ENCODE data around the gene FHOD1.

The FHOD1 gene

DNA sequence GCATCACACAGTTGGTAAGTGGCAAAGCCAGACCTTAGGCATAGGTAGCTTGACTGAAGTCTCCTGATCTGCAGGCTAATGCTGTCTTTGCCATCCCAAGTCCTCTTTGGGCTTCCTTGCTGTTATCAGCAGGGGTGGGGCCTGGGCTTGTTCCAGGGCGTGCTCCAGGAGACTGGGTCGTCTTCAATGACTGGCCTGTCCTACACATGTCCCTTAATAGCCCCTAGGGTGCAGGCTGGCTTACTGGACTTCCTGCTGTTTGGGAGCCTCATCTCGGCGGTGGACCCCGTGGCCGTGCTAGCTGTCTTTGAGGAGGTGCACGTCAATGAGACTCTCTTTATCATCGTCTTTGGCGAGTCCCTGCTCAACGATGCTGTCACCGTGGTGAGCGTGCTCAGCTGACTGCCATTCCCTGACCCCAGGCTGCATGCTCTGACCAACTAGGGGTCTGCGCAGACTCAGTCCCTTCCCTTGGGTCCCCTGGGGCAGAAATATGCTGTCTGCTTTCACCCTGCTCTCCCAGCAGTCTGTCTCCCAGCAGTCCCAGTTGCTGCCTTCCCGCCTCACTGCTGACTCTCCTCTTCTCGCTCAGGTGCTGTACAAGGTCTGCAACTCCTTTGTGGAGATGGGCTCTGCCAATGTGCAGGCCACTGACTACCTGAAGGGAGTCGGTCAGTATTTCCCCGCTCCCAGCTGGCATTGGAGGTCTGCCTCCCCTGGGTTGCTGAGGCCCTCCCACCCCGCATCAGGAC is 7.7 kb upstream of the FHOD1 start:
- ChIA-PET CTCF (interaction anchor here (0.6 kb wide), 1 partner anchor 370 kb away, joined by 4 read pairs; no protein-coding TSS in a partner anchor), POLR2A (interaction anchor here (0.5 kb wide), 1 partner anchor 233 kb away, joined by 7 read pairs; no protein-coding TSS in a partner anchor)
- Histone ChIP-seq H3K9me3 (ENCODE audit: control insufficient read depth, insufficient read depth, low read depth, low read length) (no peaks in the 10 kb centered on the region), H3K27ac (ENCODE audit: extremely low read depth, low read depth, low read length) (no peak overlapping the region), H3K4me1 (ENCODE audit: control insufficient read depth, insufficient read depth, low read length) (no peaks in the 10 kb centered on the region), H3K36me3 (ENCODE audit: control insufficient read depth in 2 of 2, insufficient read depth in 1 of 2, low read length in 2 of 2) (peaks cover 0 to 19% of the 10 kb centered on the region in 2 experiments; a peak in 1 of 3 replicates), H3K4me3 (ENCODE audit: low read depth, low read length) (no peak overlapping the region)
- TF ChIP-seq, protein P1, sequence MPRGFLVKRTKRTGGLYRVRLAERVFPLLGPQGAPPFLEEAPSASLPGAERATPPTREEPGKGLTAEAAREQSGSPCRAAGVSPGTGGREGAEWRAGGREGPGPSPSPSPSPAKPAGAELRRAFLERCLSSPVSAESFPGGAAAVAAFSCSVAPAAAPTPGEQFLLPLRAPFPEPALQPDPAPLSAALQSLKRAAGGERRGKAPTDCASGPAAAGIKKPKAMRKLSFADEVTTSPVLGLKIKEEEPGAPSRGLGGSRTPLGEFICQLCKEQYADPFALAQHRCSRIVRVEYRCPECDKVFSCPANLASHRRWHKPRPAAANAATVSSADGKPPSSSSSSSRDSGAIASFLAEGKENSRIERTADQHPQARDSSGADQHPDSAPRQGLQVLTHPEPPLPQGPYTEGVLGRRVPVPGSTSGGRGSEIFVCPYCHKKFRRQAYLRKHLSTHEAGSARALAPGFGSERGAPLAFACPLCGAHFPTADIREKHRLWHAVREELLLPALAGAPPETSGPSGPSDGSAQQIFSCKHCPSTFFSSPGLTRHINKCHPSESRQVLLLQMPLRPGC (tag by site-specific recombination; IDR thresholded peaks at IDR 0.05) = no peak
- no peak for TF ChIP-seq ZSCAN16 (tag by site-specific recombination; IDR thresholded peaks at IDR 0.05)

DNA sequence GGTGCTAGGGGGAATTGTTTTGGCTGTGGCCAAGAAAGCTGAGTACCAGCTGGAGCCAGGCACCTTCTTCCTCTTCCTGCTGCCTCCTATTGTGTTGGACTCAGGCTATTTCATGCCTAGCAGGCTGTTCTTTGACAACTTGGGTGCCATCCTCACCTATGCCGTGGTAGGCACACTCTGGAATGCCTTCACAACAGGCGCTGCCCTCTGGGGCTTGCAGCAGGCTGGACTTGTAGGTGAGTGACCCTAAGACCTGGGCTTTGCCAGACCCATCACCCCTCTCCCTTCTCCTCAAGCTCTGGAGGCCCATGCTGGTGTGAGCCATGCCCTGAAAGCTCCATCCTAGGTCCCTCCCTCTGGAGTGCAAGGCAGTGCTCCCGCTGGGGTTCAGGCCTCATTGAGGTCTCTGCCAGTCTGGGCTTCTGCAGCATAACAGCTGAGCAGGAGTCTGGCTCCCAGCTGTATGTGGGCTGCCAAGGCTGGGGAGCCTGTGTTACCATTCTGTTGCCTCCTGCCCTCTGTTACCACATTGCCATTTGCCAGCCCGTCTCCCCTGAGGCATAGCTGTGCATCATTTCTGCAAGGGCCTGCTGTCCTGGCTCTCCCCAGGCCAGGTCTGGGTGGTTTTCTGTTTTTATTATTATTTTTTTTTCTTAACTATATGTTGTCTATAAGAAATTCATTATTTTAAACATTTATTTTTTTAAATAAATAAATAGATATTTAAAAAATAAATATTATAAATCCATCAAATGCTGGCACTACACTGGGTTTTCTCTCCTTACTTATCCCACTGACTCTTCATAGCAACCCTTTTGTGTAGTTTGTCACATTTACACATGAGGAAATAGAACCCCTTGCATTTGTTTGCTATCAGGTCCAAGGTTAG is 5.6 kb upstream of the FHOD1 start:
- TF ChIP-seq, protein P2, sequence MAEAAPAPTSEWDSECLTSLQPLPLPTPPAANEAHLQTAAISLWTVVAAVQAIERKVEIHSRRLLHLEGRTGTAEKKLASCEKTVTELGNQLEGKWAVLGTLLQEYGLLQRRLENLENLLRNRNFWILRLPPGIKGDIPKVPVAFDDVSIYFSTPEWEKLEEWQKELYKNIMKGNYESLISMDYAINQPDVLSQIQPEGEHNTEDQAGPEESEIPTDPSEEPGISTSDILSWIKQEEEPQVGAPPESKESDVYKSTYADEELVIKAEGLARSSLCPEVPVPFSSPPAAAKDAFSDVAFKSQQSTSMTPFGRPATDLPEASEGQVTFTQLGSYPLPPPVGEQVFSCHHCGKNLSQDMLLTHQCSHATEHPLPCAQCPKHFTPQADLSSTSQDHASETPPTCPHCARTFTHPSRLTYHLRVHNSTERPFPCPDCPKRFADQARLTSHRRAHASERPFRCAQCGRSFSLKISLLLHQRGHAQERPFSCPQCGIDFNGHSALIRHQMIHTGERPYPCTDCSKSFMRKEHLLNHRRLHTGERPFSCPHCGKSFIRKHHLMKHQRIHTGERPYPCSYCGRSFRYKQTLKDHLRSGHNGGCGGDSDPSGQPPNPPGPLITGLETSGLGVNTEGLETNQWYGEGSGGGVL (tag by site-specific recombination; IDR thresholded peaks at IDR 0.05) = no peak
- TF ChIP-seq ZNF624 (tag by site-specific recombination; IDR thresholded peaks at IDR 0.05) = no peak
- no peak for TF ChIP-seq ZNF416 (tag by site-specific recombination; IDR thresholded peaks at IDR 0.05)
- TF ChIP-seq ZNF558 (tag by site-specific recombination; IDR thresholded peaks at IDR 0.05) = no peak
- TF ChIP-seq KLF16 (tag by site-specific recombination; IDR thresholded peaks at IDR 0.05) = no peak
- no peak for TF ChIP-seq ZNF19 (tag by site-specific recombination; IDR thresholded peaks at IDR 0.05; ENCODE audit: low read depth)
- no peak for TF ChIP-seq ZNF510 (tag by site-specific recombination; IDR thresholded peaks at IDR 0.05; ENCODE audit: insufficient replicate concordance)
- TF ChIP-seq GLI2 (tag by site-specific recombination; IDR thresholded peaks at IDR 0.05; ENCODE audit: borderline replicate concordance, low read depth) = no peak
- H3K36me3 ChIP-seq (ENCODE audit: control insufficient read depth in 2 of 2, insufficient read depth in 1 of 2, low read length in 2 of 2) = peaks cover 0 to 19% of the 10 kb centered on the region in 2 experiments; a peak in 1 of 3 replicates
- no peaks in the 10 kb centered on the region for H3K9me3 ChIP-seq (ENCODE audit: control insufficient read depth, insufficient read depth, low read depth, low read length)
- H3K4me3 ChIP-seq (ENCODE audit: low read depth, low read length) = no peak overlapping the region
- POLR2A ChIA-PET = no interaction called here
- no peak overlapping the region for H3K27ac ChIP-seq (ENCODE audit: extremely low read depth, low read depth, low read length)
- CTCF ChIA-PET = interaction anchor here (0.6 to 1.3 kb wide), 3 partner anchors 8 to 145 kb away, joined by 3 to 5 read pairs (median 4); no protein-coding TSS in a partner anchor
- H3K4me1 ChIP-seq (ENCODE audit: control insufficient read depth, insufficient read depth, low read length) = peaks cover 2% of the 10 kb centered on the region; the same call in 1 of the 2 replicates

DNA sequence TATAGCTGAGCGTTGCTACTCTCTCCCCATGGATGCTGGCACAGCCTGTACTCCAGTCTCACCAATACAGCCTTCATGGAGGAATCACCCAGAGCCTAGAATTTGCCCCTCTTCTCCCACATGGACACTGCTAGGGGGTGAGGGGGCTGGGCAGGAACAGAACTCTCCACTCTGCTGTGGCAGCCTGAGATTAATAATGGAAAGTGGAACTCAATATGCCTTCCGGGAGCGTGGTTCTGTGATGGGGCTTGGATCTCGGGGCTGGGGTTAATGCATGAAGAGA is 2.7 kb upstream of the FHOD1 start:
- peaks cover 9% of the 10 kb centered on the region; the same call in 1 of the 2 replicates for H3K4me1 ChIP-seq (ENCODE audit: control insufficient read depth, insufficient read depth, low read length)
- H3K36me3 ChIP-seq (ENCODE audit: control insufficient read depth in 2 of 2, insufficient read depth in 1 of 2, low read length in 2 of 2) = peaks cover 0 to 9% of the 10 kb centered on the region in 2 experiments; a peak in 1 of 3 replicates
- ChIA-PET CTCF (interaction anchor here (0.6 to 1.8 kb wide), 3 partner anchors 10 to 216 kb away, joined by 3 to 7 read pairs (median 3); no protein-coding TSS in a partner anchor), POLR2A (interaction anchor here (7.4 kb wide), 1 partner anchor 20 kb away, joined by 109 read pairs; the partner anchor contains the start of gene TMEM208)
- no peak overlapping the region for H3K4me3 ChIP-seq (ENCODE audit: low read depth, low read length)
- no peak overlapping the region for H3K27ac ChIP-seq (ENCODE audit: extremely low read depth, low read depth, low read length)
- H3K9me3 ChIP-seq (ENCODE audit: control insufficient read depth, insufficient read depth, low read depth, low read length) = no peaks in the 10 kb centered on the region
- no peak for TF ChIP-seq IKZF3 (tag by site-specific recombination; IDR thresholded peaks at IDR 0.05)
- TF ChIP-seq ZNF473 (tag by site-specific recombination; IDR thresholded peaks at IDR 0.05) = no peak
- no peak for TF ChIP-seq ZIC2 (tag by site-specific recombination; IDR thresholded peaks at IDR 0.05)
- TF ChIP-seq, protein P3, sequence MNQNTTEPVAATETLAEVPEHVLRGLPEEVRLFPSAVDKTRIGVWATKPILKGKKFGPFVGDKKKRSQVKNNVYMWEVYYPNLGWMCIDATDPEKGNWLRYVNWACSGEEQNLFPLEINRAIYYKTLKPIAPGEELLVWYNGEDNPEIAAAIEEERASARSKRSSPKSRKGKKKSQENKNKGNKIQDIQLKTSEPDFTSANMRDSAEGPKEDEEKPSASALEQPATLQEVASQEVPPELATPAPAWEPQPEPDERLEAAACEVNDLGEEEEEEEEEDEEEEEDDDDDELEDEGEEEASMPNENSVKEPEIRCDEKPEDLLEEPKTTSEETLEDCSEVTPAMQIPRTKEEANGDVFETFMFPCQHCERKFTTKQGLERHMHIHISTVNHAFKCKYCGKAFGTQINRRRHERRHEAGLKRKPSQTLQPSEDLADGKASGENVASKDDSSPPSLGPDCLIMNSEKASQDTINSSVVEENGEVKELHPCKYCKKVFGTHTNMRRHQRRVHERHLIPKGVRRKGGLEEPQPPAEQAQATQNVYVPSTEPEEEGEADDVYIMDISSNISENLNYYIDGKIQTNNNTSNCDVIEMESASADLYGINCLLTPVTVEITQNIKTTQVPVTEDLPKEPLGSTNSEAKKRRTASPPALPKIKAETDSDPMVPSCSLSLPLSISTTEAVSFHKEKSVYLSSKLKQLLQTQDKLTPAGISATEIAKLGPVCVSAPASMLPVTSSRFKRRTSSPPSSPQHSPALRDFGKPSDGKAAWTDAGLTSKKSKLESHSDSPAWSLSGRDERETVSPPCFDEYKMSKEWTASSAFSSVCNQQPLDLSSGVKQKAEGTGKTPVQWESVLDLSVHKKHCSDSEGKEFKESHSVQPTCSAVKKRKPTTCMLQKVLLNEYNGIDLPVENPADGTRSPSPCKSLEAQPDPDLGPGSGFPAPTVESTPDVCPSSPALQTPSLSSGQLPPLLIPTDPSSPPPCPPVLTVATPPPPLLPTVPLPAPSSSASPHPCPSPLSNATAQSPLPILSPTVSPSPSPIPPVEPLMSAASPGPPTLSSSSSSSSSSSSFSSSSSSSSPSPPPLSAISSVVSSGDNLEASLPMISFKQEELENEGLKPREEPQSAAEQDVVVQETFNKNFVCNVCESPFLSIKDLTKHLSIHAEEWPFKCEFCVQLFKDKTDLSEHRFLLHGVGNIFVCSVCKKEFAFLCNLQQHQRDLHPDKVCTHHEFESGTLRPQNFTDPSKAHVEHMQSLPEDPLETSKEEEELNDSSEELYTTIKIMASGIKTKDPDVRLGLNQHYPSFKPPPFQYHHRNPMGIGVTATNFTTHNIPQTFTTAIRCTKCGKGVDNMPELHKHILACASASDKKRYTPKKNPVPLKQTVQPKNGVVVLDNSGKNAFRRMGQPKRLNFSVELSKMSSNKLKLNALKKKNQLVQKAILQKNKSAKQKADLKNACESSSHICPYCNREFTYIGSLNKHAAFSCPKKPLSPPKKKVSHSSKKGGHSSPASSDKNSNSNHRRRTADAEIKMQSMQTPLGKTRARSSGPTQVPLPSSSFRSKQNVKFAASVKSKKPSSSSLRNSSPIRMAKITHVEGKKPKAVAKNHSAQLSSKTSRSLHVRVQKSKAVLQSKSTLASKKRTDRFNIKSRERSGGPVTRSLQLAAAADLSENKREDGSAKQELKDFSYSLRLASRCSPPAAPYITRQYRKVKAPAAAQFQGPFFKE (tag by site-specific recombination; IDR thresholded peaks at IDR 0.05; ENCODE audit: borderline replicate concordance) = no peak
- TF ChIP-seq ZNF670 (tag by site-specific recombination; IDR thresholded peaks at IDR 0.05; ENCODE audit: low read depth) = no peak
- no peak for TF ChIP-seq ZNF521 (tag by site-specific recombination; IDR thresholded peaks at IDR 0.05)
- no peak for TF ChIP-seq ZFHX2 (tag by site-specific recombination; conservative IDR thresholded peaks at IDR 0.05)
- no peak for TF ChIP-seq ZBTB21 (tag by site-specific recombination; IDR thresholded peaks at IDR 0.05)
- no peak for TF ChIP-seq KLF1 (tag by site-specific recombination; IDR thresholded peaks at IDR 0.05)
- TF ChIP-seq ZNF558 (tag by site-specific recombination; IDR thresholded peaks at IDR 0.05) = no peak
- TF ChIP-seq ZFP41 (tag by site-specific recombination; IDR thresholded peaks at IDR 0.05; ENCODE audit: borderline replicate concordance) = no peak

All from HEK293 (cell line).